ENCODE results near the gene NPAS2.

GRCh38 chr2:100855084-100855483 is 35.1 kb downstream of the NPAS2 start:
- no peak for TF ChIP-seq CTCF (IDR thresholded peaks at IDR 0.05)
- no peak for TF ChIP-seq EZH2phosphoT487 (IDR thresholded peaks at IDR 0.05)
